ENCODE data around the gene MRPL54. TPM values are rescaled to one million over a fixed set of nuclear protein-coding genes. Genes with fewer than 3 reads are reported as not detected.

The MRPL54 gene
- total and polyA plus RNA-seq, 2 experiments from 2014 or later: 37.9 to 91.2 TPM

DNA sequence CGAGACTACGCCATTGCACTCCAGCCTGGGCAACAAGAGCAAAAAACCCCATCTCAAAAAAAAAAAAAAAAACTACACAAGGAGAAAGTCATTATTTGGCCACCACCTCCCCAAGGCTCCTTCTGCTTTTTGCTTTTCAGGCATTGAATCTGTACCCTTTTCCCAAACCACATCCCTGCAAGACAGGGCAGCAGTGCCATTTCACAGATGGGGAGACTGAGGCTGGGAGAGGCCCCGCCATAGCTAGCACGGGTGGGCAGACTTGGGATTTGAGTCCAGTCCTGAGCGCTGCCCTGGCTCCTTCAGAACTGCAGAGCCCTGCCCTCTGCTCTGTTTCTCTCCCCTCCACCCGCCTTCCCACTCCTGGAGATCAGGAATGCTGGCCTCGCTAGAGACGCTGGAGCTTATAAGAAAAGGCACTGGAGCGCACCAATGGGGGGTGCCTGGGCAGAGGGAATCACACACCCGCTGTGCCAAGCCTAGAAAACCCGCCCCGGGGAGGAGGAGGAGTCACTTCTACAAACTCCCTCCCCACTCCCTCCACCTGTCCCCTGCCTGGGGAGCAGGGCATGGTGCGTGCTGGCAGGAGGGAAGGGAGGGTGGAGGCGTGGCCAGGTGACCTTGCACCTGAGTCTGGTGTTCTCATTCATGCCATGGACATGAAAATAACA lies 36.7 kb upstream of the MRPL54 start:
- H3K4me1 ChIP-seq (ENCODE audit: low read depth): no peaks in the 10 kb centered on the region
- TF ChIP-seq, protein P1, sequence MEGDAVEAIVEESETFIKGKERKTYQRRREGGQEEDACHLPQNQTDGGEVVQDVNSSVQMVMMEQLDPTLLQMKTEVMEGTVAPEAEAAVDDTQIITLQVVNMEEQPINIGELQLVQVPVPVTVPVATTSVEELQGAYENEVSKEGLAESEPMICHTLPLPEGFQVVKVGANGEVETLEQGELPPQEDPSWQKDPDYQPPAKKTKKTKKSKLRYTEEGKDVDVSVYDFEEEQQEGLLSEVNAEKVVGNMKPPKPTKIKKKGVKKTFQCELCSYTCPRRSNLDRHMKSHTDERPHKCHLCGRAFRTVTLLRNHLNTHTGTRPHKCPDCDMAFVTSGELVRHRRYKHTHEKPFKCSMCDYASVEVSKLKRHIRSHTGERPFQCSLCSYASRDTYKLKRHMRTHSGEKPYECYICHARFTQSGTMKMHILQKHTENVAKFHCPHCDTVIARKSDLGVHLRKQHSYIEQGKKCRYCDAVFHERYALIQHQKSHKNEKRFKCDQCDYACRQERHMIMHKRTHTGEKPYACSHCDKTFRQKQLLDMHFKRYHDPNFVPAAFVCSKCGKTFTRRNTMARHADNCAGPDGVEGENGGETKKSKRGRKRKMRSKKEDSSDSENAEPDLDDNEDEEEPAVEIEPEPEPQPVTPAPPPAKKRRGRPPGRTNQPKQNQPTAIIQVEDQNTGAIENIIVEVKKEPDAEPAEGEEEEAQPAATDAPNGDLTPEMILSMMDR (IDR thresholded peaks at IDR 0.05; ENCODE audit: low read depth, low read length): no peak
- no peak overlapping the region for H3K4me3 ChIP-seq
- H3K36me3 ChIP-seq: no peaks in the 10 kb centered on the region
- DNase-seq (ENCODE audit: low read depth in 1 of 2, low spot score in 1 of 2): peak; percentile 20 to 25
- H3K27me3 ChIP-seq: peaks cover 22% of the 10 kb centered on the region
- H3K27ac ChIP-seq: no peak overlapping the region
- H3K9me3 ChIP-seq (ENCODE audit: low read depth): no peaks in the 10 kb centered on the region

DNA sequence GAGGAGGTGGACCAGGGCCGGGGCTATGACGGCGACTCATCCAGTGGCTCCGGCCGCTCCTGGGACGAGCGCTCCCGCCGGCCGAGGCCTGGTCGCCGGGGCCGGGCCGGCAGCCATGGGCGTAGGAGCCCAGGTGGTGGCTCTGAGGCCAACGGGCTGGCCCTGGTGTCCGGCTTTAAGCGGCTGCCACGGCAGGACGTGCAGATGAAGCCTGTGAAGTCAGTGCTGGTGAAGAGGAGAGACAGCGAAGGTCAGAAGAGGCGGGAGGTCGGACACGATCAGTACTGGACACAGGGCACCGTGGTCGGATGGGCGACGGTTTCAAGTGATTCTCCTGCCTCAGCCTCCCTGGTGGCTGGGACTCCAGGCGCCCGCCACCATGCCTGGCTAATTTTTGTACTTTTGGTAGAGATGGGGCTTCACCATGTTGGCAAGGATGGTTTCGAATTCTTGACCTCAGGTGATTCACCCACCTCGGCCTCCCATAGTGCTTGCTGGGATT lies 32.0 kb upstream of the MRPL54 start:
- DNase-seq (ENCODE audit: low read depth in 1 of 2, low spot score in 1 of 2): no peak
- H3K4me3 ChIP-seq: no peak overlapping the region
- H3K4me1 ChIP-seq (ENCODE audit: low read depth): no peaks in the 10 kb centered on the region
- no peak overlapping the region for H3K27ac ChIP-seq
- H3K27me3 ChIP-seq: peaks cover 3% of the 10 kb centered on the region
- H3K36me3 ChIP-seq: no peaks in the 10 kb centered on the region
- TF ChIP-seq, protein P1 (IDR thresholded peaks at IDR 0.05; ENCODE audit: low read depth, low read length): no peak
- no peaks in the 10 kb centered on the region for H3K9me3 ChIP-seq (ENCODE audit: low read depth)

DNA sequence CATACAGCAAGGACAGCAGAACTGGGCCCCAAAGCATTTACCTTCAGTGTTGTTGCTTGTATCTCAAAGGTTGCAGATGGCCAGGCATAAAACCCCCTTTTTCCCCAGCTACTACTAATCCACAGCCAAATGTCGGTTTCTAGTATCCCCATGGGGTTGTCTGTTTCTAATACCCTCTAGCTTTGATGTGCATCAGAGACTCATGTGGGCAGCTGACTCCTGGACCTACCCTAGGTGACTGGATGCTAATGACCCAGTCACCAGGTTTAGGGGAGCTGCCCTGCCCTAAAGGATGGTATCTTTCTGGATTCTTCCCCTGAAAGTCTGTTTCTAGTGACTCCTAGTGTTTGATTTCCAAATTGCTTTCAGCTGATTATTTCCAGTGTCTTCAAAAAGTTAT lies 30.4 kb upstream of the MRPL54 start:
- no peaks in the 10 kb centered on the region for H3K27me3 ChIP-seq
- no peak overlapping the region for H3K4me3 ChIP-seq
- no peak overlapping the region for H3K27ac ChIP-seq
- H3K4me1 ChIP-seq (ENCODE audit: low read depth): no peaks in the 10 kb centered on the region
- no peaks in the 10 kb centered on the region for H3K9me3 ChIP-seq (ENCODE audit: low read depth)
- TF ChIP-seq, protein P1 (IDR thresholded peaks at IDR 0.05; ENCODE audit: low read depth, low read length): no peak
- H3K36me3 ChIP-seq: no peaks in the 10 kb centered on the region
- no peak for DNase-seq (ENCODE audit: low read depth in 1 of 2, low spot score in 1 of 2)

DNA sequence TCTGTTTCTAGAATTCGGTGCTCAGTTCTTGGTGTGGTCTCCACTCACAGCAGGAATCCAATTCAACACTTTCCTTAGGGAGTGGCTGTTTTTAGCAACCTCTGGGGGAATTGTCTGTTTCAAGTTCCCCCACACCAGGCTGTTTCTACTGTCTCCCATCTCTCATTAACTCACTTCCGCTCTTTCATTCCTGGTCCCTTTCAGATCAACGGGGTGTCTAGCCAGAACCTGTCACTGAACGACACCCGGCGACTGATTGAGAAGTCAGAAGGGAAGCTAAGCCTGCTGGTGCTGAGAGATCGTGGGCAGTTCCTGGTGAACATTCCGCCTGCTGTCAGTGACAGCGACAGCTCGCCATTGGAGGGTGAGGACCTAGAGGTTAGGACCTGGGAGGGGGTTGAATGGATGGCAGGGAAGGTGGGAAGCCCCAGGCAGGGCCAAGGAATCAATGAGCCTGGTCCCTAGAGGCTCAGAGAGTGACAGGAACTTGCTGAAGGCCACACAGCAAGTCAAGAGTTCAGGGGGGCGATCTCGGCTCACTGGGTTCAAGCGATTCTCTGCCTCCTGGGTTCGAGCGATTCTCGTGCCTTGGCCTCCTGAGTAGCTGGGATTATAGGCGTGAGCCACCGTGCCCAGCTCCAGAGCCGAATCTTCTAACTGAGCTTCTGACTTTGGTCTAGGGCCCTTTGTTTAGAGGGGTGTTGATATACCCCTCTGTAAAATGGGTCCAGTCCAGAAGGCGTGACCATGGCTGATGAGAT lies 28.8 kb upstream of the MRPL54 start:
- no peaks in the 10 kb centered on the region for H3K4me1 ChIP-seq (ENCODE audit: low read depth)
- no peak overlapping the region for H3K27ac ChIP-seq
- no peaks in the 10 kb centered on the region for H3K9me3 ChIP-seq (ENCODE audit: low read depth)
- H3K36me3 ChIP-seq: no peaks in the 10 kb centered on the region
- H3K27me3 ChIP-seq: no peaks in the 10 kb centered on the region
- no peak for DNase-seq (ENCODE audit: low read depth in 1 of 2, low spot score in 1 of 2)
- TF ChIP-seq, protein P1 (IDR thresholded peaks at IDR 0.05; ENCODE audit: low read depth, low read length): no peak
- no peak overlapping the region for H3K4me3 ChIP-seq

DNA sequence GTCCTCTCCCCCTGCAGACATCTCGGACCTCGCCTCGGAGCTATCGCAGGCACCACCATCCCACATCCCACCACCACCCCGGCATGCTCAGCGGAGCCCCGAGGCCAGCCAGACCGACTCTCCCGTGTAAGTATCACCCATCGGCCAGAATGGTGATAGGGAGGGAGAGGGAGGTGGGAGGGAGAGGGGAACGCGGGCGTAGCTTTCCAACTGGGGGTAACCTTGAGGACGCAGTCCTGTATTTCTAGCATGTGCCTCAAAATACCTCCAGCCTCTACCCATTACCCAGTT lies 28.2 kb upstream of the MRPL54 start:
- DNase-seq (ENCODE audit: low read depth in 1 of 2, low spot score in 1 of 2): no peak
- Histone ChIP-seq H3K36me3 (no peaks in the 10 kb centered on the region), H3K9me3 (ENCODE audit: low read depth) (no peaks in the 10 kb centered on the region), H3K4me1 (ENCODE audit: low read depth) (no peaks in the 10 kb centered on the region), H3K27me3 (no peaks in the 10 kb centered on the region), H3K27ac (no peak overlapping the region), H3K4me3 (no peak overlapping the region)
- TF ChIP-seq, protein P1 (IDR thresholded peaks at IDR 0.05; ENCODE audit: low read depth, low read length): no peak
